SK-N-MC (cell line): ENCODE measurements around the gene HADHA.

Source experiments
- EZH2 ChIP-seq: fragments of 200-600 bp; sonication (generic); IDR thresholded peaks from one replicate; pipeline ENCODE4 v1.6.1; 2017; ENCODE audit warnings: antibody characterized with exemption
- FOXP2 ChIP-seq: optimal IDR thresholded peaks from 2 replicates; pipeline ENCODE3; 2011; ENCODE audit warnings: mild to moderate bottlenecking, moderate library complexity; ENCODE audit not compliant: insufficient read depth; ENCODE audit errors: extremely low read length, control extremely low read depth
- POLR2AphosphoS5 ChIP-seq: IDR thresholded peaks from 2 replicates; pipeline ENCODE4 v1.6.1; 2012; ENCODE audit warnings: mild to moderate bottlenecking, low read depth, low read length, borderline replicate concordance

DNA sequence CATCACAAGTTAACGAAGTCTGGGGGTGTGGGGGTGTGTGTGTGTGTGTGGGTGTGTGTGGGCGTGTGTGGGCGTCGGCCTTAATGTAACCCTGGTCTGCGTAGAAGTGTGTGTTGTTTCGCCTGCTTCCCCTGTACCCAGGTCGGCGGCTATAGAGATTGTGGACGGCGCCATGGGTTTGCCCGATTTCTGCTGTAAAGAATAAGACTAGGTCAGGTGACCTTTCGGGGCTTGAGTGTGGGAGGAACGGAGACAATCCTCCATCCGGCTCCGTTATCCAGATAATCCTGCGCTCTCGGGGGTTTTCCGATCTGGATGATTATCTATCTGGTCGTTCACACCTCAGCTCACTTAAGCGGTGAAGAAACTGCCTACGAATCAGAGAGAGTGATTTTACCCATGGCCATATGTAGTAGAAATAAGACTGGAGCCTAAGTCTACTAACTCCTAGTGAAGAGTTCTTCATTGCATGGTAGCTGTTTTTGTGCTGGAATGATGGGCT, 850 bp upstream of the HADHA start:
- TF ChIP-seq POLR2AphosphoS5: no peak
- no peak for TF ChIP-seq EZH2
- TF ChIP-seq FOXP2: no peak
